Measurements from ENCODE around the gene PSMD9.

- TF ChIP-seq, protein P1, sequence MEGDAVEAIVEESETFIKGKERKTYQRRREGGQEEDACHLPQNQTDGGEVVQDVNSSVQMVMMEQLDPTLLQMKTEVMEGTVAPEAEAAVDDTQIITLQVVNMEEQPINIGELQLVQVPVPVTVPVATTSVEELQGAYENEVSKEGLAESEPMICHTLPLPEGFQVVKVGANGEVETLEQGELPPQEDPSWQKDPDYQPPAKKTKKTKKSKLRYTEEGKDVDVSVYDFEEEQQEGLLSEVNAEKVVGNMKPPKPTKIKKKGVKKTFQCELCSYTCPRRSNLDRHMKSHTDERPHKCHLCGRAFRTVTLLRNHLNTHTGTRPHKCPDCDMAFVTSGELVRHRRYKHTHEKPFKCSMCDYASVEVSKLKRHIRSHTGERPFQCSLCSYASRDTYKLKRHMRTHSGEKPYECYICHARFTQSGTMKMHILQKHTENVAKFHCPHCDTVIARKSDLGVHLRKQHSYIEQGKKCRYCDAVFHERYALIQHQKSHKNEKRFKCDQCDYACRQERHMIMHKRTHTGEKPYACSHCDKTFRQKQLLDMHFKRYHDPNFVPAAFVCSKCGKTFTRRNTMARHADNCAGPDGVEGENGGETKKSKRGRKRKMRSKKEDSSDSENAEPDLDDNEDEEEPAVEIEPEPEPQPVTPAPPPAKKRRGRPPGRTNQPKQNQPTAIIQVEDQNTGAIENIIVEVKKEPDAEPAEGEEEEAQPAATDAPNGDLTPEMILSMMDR (IDR thresholded peaks at IDR 0.05 in 2 of 3, conservative IDR thresholded peaks at IDR 0.05 in 1 of 3; ENCODE audit: borderline replicate concordance in 1 of 3, insufficient read depth in 1 of 3, low read depth in 2 of 3, low read length in 2 of 3), result no peak
- TF ChIP-seq EZH2 (IDR thresholded peaks at IDR 0.05) (no peak), TCF7L2 (IDR thresholded peaks at IDR 0.05; ENCODE audit: borderline replicate concordance, extremely low read depth, insufficient read depth, insufficient read length) (no peak), ZFX (IDR thresholded peaks at IDR 0.05) (no peak; the same call in 1 of the 2 replicates), POLR2A (IDR thresholded peaks at IDR 0.05; ENCODE audit: borderline replicate concordance, extremely low read depth, insufficient read depth, insufficient read length) (no peak), FOSL1 (IDR thresholded peaks at IDR 0.05; ENCODE audit: low read depth) (no peak), YY1 (IDR thresholded peaks at IDR 0.05; ENCODE audit: extremely low read depth, insufficient replicate concordance, low read depth, low read length) (no peak), SP1 (IDR thresholded peaks at IDR 0.05; ENCODE audit: low read depth) (no peak), JUND (IDR thresholded peaks at IDR 0.05) (no peak), POLR2AphosphoS5 (IDR thresholded peaks at IDR 0.05; ENCODE audit: low read depth, low read length) (no peak)
Observed at GRCh38 chr12:121918679-121919038, 30.1 kb downstream of the PSMD9 start.

Data from HCT116 (cell line).